Glutamatergic neuron (in vitro differentiated cells): ENCODE results near the gene MMRN2. TPM values are rescaled to one million over a fixed set of nuclear protein-coding genes. Genes with fewer than 3 reads are reported as not detected.
A peak's percentile ranks its signal among the peaks of the same experiment; 100 is the strongest.

Source experiments
- DNase-seq: peaks from one replicate; pipeline ENCODE4 v3.0.0; 2022
- H3K27ac Mint-ChIP-seq: one replicate; pipeline ENCODE4 v1.8.0; 2020; ENCODE audit warnings: mild to moderate bottlenecking, mixed read lengths, inconsistent platforms; ENCODE audit not compliant: unreplicated experiment
- H3K27me3 Mint-ChIP-seq: one replicate; pipeline ENCODE4 v1.8.0; 2020; ENCODE audit warnings: mild to moderate bottlenecking, moderate library complexity, mixed read lengths, inconsistent platforms; ENCODE audit not compliant: unreplicated experiment
- H3K36me3 Mint-ChIP-seq: one replicate; pipeline ENCODE4 v1.8.0; 2020; ENCODE audit warnings: mild to moderate bottlenecking, mixed read lengths, inconsistent platforms; ENCODE audit not compliant: unreplicated experiment
- H3K4me1 Mint-ChIP-seq: one replicate; pipeline ENCODE4 v1.8.0; 2020; ENCODE audit warnings: mild to moderate bottlenecking, low read depth, mixed read lengths, inconsistent platforms; ENCODE audit not compliant: unreplicated experiment
- H3K4me3 Mint-ChIP-seq: one replicate; pipeline ENCODE4 v1.8.0; 2020; ENCODE audit warnings: mild to moderate bottlenecking, mixed read lengths, inconsistent platforms; ENCODE audit not compliant: unreplicated experiment
- H3K9me3 Mint-ChIP-seq: one replicate; pipeline ENCODE4 v1.8.0; 2020; ENCODE audit warnings: mild to moderate bottlenecking, moderate library complexity, mixed read lengths, inconsistent platforms; ENCODE audit not compliant: unreplicated experiment
- total RNA-seq: library from RNA; stranded (reverse); fragmentation: NEBNext Ultra II Directional; extraction: Animal tissue kit (Norgen Biotek cat#: 25700); gene quantifications from one replicate; pipeline ENCODE4 v1.2.1, GENCODE V29; 2021; ENCODE audit not compliant: unreplicated experiment
- TF ChIP-seq, protein P1 (sequence below): fragments of 200-600 bp; sonication (generic); IDR thresholded peaks from one replicate; pipeline ENCODE4 v1.5.0; 2021; ENCODE audit not compliant: partially characterized antibody, unreplicated experiment

Gene MMRN2
- total RNA-seq, 1 donor from 2014 or later = 5.4 TPM

DNA sequence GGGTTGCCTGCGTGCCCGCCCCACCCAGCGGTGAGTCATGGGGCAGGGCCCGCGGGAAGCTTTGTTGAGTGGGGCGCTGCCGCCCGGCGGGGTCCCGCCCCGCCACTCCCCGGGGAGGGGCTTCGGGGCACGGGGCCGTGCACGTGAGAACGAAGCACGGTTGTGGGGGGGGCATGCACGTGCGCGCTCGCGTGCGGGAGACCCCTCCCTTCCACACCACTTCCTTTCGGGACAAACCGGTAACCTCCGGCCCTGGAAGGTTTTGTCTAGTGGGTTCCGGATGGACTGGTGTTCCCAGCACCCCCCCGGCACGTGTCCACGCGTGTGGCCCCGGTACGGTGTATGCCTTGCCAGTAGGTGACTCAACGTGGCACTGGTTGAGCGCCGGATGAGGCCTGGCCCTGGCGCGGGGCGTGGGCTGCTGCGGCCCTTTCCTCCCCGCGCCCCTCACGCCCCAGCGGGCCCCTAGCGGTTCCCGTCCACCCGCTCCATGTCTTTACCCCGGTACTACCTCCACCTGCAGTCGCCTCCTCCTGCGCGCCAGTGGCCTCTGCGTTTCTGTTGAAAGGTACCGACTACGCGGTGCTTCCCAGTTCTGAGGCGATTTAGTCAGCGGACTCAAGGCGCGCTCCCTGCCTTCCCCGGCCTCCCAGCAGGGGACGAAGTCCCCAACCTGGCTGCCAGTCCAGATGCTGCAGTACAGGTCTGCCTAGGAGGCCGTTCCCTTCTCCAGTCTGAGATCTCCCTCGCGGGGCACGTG lies 14.0 kb upstream of the MMRN2 start:
- H3K27me3 Mint-ChIP-seq = peaks cover 15% of the 10 kb centered on the region
- no peaks in the 10 kb centered on the region for H3K36me3 Mint-ChIP-seq
- peaks cover 16% of the 10 kb centered on the region for H3K4me1 Mint-ChIP-seq
- H3K9me3 Mint-ChIP-seq = peaks cover 10% of the 10 kb centered on the region
- peak; percentile 65 for DNase-seq
- H3K4me3 Mint-ChIP-seq = peak overlapping the region; percentile 88
- TF ChIP-seq, protein P1, sequence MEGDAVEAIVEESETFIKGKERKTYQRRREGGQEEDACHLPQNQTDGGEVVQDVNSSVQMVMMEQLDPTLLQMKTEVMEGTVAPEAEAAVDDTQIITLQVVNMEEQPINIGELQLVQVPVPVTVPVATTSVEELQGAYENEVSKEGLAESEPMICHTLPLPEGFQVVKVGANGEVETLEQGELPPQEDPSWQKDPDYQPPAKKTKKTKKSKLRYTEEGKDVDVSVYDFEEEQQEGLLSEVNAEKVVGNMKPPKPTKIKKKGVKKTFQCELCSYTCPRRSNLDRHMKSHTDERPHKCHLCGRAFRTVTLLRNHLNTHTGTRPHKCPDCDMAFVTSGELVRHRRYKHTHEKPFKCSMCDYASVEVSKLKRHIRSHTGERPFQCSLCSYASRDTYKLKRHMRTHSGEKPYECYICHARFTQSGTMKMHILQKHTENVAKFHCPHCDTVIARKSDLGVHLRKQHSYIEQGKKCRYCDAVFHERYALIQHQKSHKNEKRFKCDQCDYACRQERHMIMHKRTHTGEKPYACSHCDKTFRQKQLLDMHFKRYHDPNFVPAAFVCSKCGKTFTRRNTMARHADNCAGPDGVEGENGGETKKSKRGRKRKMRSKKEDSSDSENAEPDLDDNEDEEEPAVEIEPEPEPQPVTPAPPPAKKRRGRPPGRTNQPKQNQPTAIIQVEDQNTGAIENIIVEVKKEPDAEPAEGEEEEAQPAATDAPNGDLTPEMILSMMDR = no peak
- H3K27ac Mint-ChIP-seq = peak overlapping the region; percentile 80

DNA sequence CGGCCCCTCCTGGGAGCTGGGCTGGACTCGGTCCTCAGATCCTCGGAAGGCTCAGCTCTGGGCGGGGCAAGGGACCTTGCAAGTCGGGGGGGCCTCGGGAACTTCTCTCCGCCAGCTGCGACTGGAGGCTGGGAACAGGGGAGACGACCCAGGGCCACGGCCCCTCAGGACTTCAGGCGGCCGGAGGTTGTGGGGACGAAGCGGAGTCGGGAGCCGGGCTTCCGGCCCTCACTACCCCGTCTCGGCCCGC lies 13.5 kb upstream of the MMRN2 start:
- peak overlapping the region; percentile 80 for H3K4me3 Mint-ChIP-seq
- H3K9me3 Mint-ChIP-seq = peaks cover 13% of the 10 kb centered on the region
- DNase-seq = no peak
- peaks cover 18% of the 10 kb centered on the region for H3K27me3 Mint-ChIP-seq
- H3K36me3 Mint-ChIP-seq = no peaks in the 10 kb centered on the region
- H3K4me1 Mint-ChIP-seq = peaks cover 20% of the 10 kb centered on the region
- peak overlapping the region; percentile 87 for H3K27ac Mint-ChIP-seq
- TF ChIP-seq, protein P1 = no peak

DNA sequence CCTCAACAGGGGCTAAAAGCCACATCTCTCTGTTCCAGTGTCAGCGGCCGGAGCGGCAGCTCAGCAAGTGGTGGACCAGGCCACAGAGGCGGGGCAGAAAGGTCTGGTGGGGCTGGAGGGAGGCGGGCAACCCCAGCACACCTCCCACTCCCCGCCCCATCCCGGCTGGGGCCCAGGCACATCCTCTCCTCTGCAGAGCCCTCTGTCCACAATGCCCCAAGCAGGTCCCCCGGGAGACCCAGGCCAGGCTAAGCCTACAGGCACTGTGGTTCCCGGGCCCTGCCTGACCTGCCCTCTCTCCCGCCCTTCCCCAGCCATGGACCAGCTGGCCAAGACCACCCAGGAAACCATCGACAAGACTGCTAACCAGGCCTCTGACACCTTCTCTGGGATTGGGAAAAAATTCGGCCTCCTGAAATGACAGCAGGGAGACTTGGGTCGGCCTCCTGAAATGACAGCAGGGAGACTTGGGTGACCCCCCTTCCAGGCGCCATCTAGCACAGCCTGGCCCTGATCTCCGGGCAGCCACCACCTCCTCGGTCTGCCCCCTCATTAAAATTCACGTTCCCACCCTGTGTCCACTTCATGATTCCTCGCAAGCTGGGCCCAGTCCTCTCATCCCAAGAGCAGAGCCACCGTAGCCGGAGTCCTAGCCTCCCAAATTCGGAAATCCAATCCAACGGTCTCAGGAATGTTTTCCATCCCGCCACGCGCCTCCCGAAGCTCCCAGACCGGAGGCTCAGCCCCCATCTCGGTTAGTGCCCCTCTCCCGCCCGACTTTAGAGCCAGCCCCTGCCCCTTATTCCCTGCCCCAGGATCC lies 13.0 kb upstream of the MMRN2 start:
- Mint-ChIP-seq H3K9me3 (peaks cover 14% of the 10 kb centered on the region), H3K4me1 (peaks cover 25% of the 10 kb centered on the region), H3K27ac (peak overlapping the region; percentile 87), H3K36me3 (no peaks in the 10 kb centered on the region), H3K4me3 (peak overlapping the region; percentile 80), H3K27me3 (peaks cover 18% of the 10 kb centered on the region)
- TF ChIP-seq, protein P1 = no peak
- peak; percentile 76 for DNase-seq

DNA sequence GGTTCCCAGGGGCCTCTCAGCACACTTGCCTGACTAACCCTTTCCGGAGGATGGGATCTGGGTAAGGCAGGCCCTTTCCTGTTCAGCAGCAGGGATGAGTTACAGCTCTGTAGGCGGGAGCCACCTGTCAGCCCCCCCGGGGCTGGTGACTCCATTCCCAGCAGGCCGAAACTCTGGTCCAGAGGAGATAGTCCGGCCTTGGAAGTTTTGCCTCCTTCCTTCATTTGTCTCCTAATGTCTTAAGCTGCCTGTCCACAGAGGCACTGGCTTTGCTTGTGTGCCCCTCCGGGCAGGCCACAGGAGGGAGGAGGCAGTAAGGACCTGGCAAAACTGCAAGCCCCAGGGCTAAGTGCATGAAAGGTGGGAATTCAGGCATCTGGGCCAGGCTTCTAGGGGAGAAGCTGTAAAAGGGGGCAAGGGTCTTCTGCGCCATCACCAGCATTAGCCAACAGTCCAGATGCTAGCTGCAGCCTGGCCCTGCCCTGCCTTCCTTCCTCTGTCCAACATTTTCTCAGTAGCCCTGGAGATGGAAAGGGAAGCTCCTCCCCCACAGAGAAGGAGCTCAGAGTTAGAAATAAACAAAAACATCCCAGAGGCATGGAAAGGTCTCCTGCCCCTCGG lies 12.1 kb upstream of the MMRN2 start:
- Mint-ChIP-seq H3K4me1 (peaks cover 28% of the 10 kb centered on the region), H3K4me3 (no peak overlapping the region), H3K27ac (no peak overlapping the region)

More for the DNA sequence above, 12.1 kb upstream of the MMRN2 start:
- peaks cover 18% of the 10 kb centered on the region for H3K27me3 Mint-ChIP-seq
- DNase-seq = no peak
- TF ChIP-seq, protein P1 = no peak
- no peaks in the 10 kb centered on the region for H3K36me3 Mint-ChIP-seq
- peaks cover 13% of the 10 kb centered on the region for H3K9me3 Mint-ChIP-seq
